ENCODE data around the gene SOD1. TPM values are rescaled to one million over a fixed set of nuclear protein-coding genes. Genes with fewer than 3 reads are reported as not detected.

Gene SOD1
- total and polyA plus RNA-seq, 2 donors (not counting 1 experiment from before 2014, with no cell fraction given) = 286 to 462 TPM

- H3K36me3 ChIP-seq (ENCODE audit: control insufficient read depth, insufficient read depth, low read length) = peaks cover 7% of the 10 kb centered on the region
Measured at GRCh38 chr21:31686272-31686915, 26.9 kb downstream of the SOD1 start.

GRCh38 chr21:31687108-31687507 lies 27.6 kb downstream of the SOD1 start:
- H3K36me3 ChIP-seq (ENCODE audit: control insufficient read depth, insufficient read depth, low read length) = peaks cover 7% of the 10 kb centered on the region

More at GRCh38 chr21:31686272-31686915, 26.9 kb downstream of the SOD1 start:
- Histone ChIP-seq H3K27ac (ENCODE audit: insufficient read depth, low read length) (no peak overlapping the region), H3K79me2 (ENCODE audit: control insufficient read depth, insufficient read depth, low read length) (no peaks in the 10 kb centered on the region), H2AFZ (ENCODE audit: low read length) (no peak overlapping the region), H3K9me3 (ENCODE audit: control insufficient read depth, insufficient read depth, low read depth, low read length) (no peaks in the 10 kb centered on the region), H3K4me2 (ENCODE audit: extremely low read depth, insufficient read depth, low read length) (no peak overlapping the region), H3K27me3 (ENCODE audit: control insufficient read depth, insufficient read depth, low read length) (no peaks in the 10 kb centered on the region), H3K4me3 (replicated peaks in 1 of 4; ENCODE audit: control extremely low read depth in 1 of 4, insufficient read depth in 1 of 4, low read depth in 3 of 4, low read length in 4 of 4) (no peak overlapping the region), H4K20me1 (ENCODE audit: control insufficient read depth, extremely low read depth, insufficient read depth, low read length) (no peaks in the 10 kb centered on the region), H3K4me1 (ENCODE audit: control insufficient read depth, extremely low read depth, insufficient read depth, low read length) (no peaks in the 10 kb centered on the region), H3K9ac (ENCODE audit: insufficient read depth, low read length) (no peak overlapping the region)
- no peak for DNase-seq (ENCODE audit: low read depth in 2 of 2)
- no peak for TF ChIP-seq EZH2 (IDR thresholded peaks at IDR 0.05; ENCODE audit: low read length, missing control alignments)
- no peak for TF ChIP-seq CTCF (conservative IDR thresholded peaks at IDR 0.05 in 1 of 2, IDR thresholded peaks at IDR 0.05 in 1 of 2; ENCODE audit: low read depth in 1 of 2, low read length in 2 of 2)

More at GRCh38 chr21:31687108-31687507, 27.6 kb downstream of the SOD1 start:
- DNase-seq (ENCODE audit: low read depth in 2 of 2) = no peak
- H3K4me3 ChIP-seq (replicated peaks in 1 of 4; ENCODE audit: control extremely low read depth in 1 of 4, insufficient read depth in 1 of 4, low read depth in 3 of 4, low read length in 4 of 4) = no peak overlapping the region
- TF ChIP-seq EZH2 (IDR thresholded peaks at IDR 0.05; ENCODE audit: low read length, missing control alignments) = no peak
- TF ChIP-seq CTCF (conservative IDR thresholded peaks at IDR 0.05 in 1 of 2, IDR thresholded peaks at IDR 0.05 in 1 of 2; ENCODE audit: low read depth in 1 of 2, low read length in 2 of 2) = no peak
- no peaks in the 10 kb centered on the region for H3K79me2 ChIP-seq (ENCODE audit: control insufficient read depth, insufficient read depth, low read length)
- no peaks in the 10 kb centered on the region for H4K20me1 ChIP-seq (ENCODE audit: control insufficient read depth, extremely low read depth, insufficient read depth, low read length)
- H3K4me2 ChIP-seq (ENCODE audit: extremely low read depth, insufficient read depth, low read length) = no peak overlapping the region
- H2AFZ ChIP-seq (ENCODE audit: low read length) = no peak overlapping the region
- H3K9ac ChIP-seq (ENCODE audit: insufficient read depth, low read length) = no peak overlapping the region
- H3K27me3 ChIP-seq (ENCODE audit: control insufficient read depth, insufficient read depth, low read length) = no peaks in the 10 kb centered on the region
- H3K27ac ChIP-seq (ENCODE audit: insufficient read depth, low read length) = no peak overlapping the region
- no peaks in the 10 kb centered on the region for H3K9me3 ChIP-seq (ENCODE audit: control insufficient read depth, insufficient read depth, low read depth, low read length)
- no peaks in the 10 kb centered on the region for H3K4me1 ChIP-seq (ENCODE audit: control insufficient read depth, extremely low read depth, insufficient read depth, low read length)
